NK-92 (cell line): ENCODE data around the gene UBE2H.
"Not testable (repeated sequence)": the region's sequence is repeated elsewhere in the genome, so short reads cannot be mapped to it uniquely, and the experiment has no call there.

Experiments
- DNase-seq: peaks from one replicate; lab custom pipeline; 2025; ENCODE audit not compliant: unreplicated experiment; lab: John Stamatoyannopoulos, UW

UBE2H gene

GRCh38 chr7:129825209-129825970 lies 127.4 kb downstream of the UBE2H start:
- DNase-seq: peak; percentile 5

GRCh38 chr7:129824291-129825208 lies 128.2 kb downstream of the UBE2H start:
- DNase-seq: no peak

GRCh38 chr7:129823143-129823542 lies 129.6 kb downstream of the UBE2H start:
- DNase-seq: not testable (repeated sequence)

GRCh38 chr7:129821476-129821875 lies 131.3 kb downstream of the UBE2H start:
- no peak for DNase-seq

GRCh38 chr7:129816742-129817141 lies 136.0 kb downstream of the UBE2H start:
- no peak for DNase-seq

GRCh38 chr7:129807863-129808262 lies 144.9 kb downstream of the UBE2H start:
- DNase-seq: no peak

- DNase-seq: no peak
These were observed 147.7 kb downstream of the UBE2H start for GRCh38 chr7:129804890-129805719.

- DNase-seq: no peak
These were observed 148.5 kb downstream of the UBE2H start for GRCh38 chr7:129804111-129804889.

- DNase-seq: no peak
These were observed 149.1 kb downstream of the UBE2H start for GRCh38 chr7:129803546-129804081.

GRCh38 chr7:129801882-129802281 lies 150.9 kb downstream of the UBE2H start:
- DNase-seq: no peak

- DNase-seq: no peak
These were observed 151.9 kb downstream of the UBE2H start for GRCh38 chr7:129800901-129801300.

- DNase-seq: no peak
These were observed 153.3 kb downstream of the UBE2H start for GRCh38 chr7:129799350-129799955.

GRCh38 chr7:129798616-129799349 lies 154.0 kb downstream of the UBE2H start:
- DNase-seq: no peak

- DNase-seq: no peak
These were observed 155.5 kb downstream of the UBE2H start for GRCh38 chr7:129797214-129797789.

GRCh38 chr7:129796186-129796775 lies 156.5 kb downstream of the UBE2H start:
- no peak for DNase-seq

- DNase-seq: not testable (repeated sequence)
These were observed 158.3 kb downstream of the UBE2H start for GRCh38 chr7:129794461-129794860.

GRCh38 chr7:129793506-129794310 lies 159.1 kb downstream of the UBE2H start:
- DNase-seq: no peak
